GM12875 (cell line): ENCODE measurements around the gene ABHD12B.

Source experiments
- H3K4me3 ChIP-seq: one replicate; pipeline ENCODE4 v1.5.1; 2011; ENCODE audit warnings: low read depth, low read length, control low read depth
- TF ChIP-seq, protein P1 (sequence below): IDR thresholded peaks from 2 replicates; pipeline ENCODE4 v1.5.1; 2011; ENCODE audit warnings: low read depth, mild to moderate bottlenecking, control low read depth, inconsistent platforms, low read length, moderate library complexity, borderline replicate concordance; ENCODE audit not compliant: insufficient read depth

Gene ABHD12B

GRCh38 chr14:50920482-50921230 lies 48.8 kb downstream of the ABHD12B start:
- H3K4me3 ChIP-seq, result no peak overlapping the region
- TF ChIP-seq, protein P1, sequence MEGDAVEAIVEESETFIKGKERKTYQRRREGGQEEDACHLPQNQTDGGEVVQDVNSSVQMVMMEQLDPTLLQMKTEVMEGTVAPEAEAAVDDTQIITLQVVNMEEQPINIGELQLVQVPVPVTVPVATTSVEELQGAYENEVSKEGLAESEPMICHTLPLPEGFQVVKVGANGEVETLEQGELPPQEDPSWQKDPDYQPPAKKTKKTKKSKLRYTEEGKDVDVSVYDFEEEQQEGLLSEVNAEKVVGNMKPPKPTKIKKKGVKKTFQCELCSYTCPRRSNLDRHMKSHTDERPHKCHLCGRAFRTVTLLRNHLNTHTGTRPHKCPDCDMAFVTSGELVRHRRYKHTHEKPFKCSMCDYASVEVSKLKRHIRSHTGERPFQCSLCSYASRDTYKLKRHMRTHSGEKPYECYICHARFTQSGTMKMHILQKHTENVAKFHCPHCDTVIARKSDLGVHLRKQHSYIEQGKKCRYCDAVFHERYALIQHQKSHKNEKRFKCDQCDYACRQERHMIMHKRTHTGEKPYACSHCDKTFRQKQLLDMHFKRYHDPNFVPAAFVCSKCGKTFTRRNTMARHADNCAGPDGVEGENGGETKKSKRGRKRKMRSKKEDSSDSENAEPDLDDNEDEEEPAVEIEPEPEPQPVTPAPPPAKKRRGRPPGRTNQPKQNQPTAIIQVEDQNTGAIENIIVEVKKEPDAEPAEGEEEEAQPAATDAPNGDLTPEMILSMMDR, result no peak

- H3K4me3 ChIP-seq, result no peak overlapping the region
- TF ChIP-seq, protein P1, result no peak
Observed at GRCh38 chr14:50922803-50923202, 51.0 kb downstream of the ABHD12B start.

- TF ChIP-seq, protein P1, result no peak
- H3K4me3 ChIP-seq, result no peak overlapping the region
Observed at GRCh38 chr14:50924236-50924635, 52.4 kb downstream of the ABHD12B start.

DNA sequence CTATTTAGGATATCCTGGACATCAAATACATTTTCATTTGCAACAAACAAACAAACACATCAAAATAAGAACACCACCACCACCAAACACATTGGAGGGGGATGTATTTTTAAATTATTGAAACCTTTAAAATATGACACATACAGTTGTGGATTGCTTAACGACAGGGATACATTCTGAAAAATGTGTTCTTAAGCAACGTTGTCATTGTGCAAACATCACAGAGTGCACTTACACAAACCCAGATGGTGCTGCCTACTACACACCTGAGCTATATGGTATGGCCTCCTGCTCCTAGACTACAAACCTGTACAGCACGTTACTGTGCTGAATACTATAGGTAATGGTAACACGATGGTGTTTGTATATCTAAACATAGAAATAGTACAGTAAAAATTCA lies 53.0 kb downstream of the ABHD12B start:
- no peak overlapping the region for H3K4me3 ChIP-seq
- TF ChIP-seq, protein P1, result no peak

DNA sequence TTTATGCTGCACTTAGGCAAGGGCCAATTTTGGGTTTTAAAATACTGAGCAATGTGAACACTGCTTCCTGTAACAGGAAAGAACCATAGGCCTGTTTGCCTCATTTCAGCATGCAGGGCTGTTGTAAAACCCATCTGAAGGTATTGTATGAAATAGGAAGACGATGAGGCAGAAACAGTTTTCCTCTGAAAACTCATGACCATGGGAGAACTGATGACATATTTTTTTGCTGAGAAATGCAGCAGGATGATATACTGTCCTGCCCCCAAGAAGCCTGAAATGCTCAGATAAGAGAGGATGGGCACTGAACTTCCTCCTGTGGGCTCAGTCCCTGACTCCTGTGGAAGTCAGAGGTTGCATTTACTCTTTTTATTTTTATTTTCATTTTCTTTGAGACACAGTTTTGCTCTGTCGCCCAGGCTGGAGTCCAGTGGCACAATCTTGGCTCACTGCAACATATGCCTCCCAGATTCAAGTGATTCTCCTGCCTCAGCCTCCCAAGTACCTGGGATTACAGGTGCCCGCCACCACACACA lies 55.1 kb downstream of the ABHD12B start:
- no peak overlapping the region for H3K4me3 ChIP-seq
- TF ChIP-seq, protein P1, result no peak

DNA sequence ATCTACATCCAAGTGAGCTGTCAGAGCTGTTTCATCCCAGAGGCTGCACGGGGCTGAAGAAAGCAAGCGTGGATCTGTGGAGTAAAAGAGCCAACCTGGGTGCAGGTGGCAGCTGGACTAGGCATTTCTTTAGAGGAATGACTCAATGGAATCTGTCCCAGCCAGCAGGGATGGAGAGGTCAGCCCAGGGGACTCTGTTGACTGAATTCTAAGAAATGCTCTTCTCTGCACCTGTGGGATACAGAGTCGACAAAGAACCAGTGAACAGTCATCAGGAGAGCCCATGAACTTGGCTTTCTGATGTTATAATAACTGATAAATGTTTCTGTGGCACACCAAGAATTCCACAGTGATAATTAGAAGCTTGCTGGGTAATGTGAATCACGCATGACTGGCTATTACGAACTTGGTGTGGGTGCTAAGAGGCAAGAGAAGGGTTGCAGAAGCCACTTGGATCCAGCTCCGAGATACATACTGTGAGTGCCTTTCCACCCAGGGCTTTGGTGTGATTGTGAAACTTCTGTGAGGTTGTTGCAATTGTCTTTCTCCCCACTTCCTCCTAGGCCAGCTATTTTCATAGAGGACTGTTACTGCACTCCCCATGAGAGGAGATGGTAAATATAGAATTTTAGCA lies 56.3 kb downstream of the ABHD12B start:
- TF ChIP-seq, protein P1, result no peak

More for the DNA sequence above, 56.3 kb downstream of the ABHD12B start:
- no peak overlapping the region for H3K4me3 ChIP-seq
